Neutrophil (primary cell): ENCODE measurements around the gene BTNL2.

Source experiments
- H3K27ac ChIP-seq: fragments of 200-600 bp; sonication (generic); 2 replicates; pipeline ENCODE4 v1.5.1; 2016; ENCODE audit warnings: mild to moderate bottlenecking, moderate library complexity
- H3K27me3 ChIP-seq: fragments of 200-600 bp; sonication (generic); 2 replicates; pipeline ENCODE4 v1.6.0; 2016; ENCODE audit warnings: mild to moderate bottlenecking
- H3K36me3 ChIP-seq: fragments of 200-600 bp; sonication (generic); 2 replicates; pipeline ENCODE4 v1.5.1; 2017
- H3K4me1 ChIP-seq, 2 experiments: fragments of 200-600 bp in 1 of 2; sonication (generic) in 1 of 2; 1 replicate in 1 of 2; 2 replicates in 1 of 2; pipeline versions ENCODE4 v1.5.1 to v1.6.1; 2013 to 2016; ENCODE audit warnings: low read depth in 1 of 2, low read length in 1 of 2, mild to moderate bottlenecking in 1 of 2, moderate library complexity in 1 of 2; ENCODE audit not compliant: control insufficient read depth in 1 of 2, insufficient read depth in 1 of 2
- H3K4me3 ChIP-seq, 2 experiments: fragments of 200-600 bp in 1 of 2; sonication (generic) in 1 of 2; 1 replicate in 1 of 2; 2 replicates in 1 of 2; pipeline ENCODE4 v1.5.1; 2013 to 2016; ENCODE audit warnings: low read depth in 1 of 2, low read length in 1 of 2, mild to moderate bottlenecking in 1 of 2, moderate library complexity in 1 of 2
- H3K9me3 ChIP-seq: fragments of 200-600 bp; sonication (generic); 2 replicates; pipeline ENCODE4 v1.5.1; 2016
- CTCF ChIP-seq: fragments of 200-600 bp; sonication (generic); IDR thresholded peaks from 2 replicates; pipeline ENCODE4 v1.5.1; 2016; ENCODE audit warnings: antibody characterized with exemption

The BTNL2 gene

GRCh38 chr6:32375739-32376529 is 31.0 kb downstream of the BTNL2 start:
- H3K27me3 ChIP-seq = no peaks in the 10 kb centered on the region
- H3K4me1 ChIP-seq = no peaks in the 10 kb centered on the region
- H3K9me3 ChIP-seq = no peaks in the 10 kb centered on the region
- TF ChIP-seq CTCF = no peak
- no peaks in the 10 kb centered on the region for H3K36me3 ChIP-seq
- no peak overlapping the region for H3K4me3 ChIP-seq
- H3K27ac ChIP-seq = no peak overlapping the region

- Histone ChIP-seq H3K9me3 (no peaks in the 10 kb centered on the region), H3K4me1 (no peaks in the 10 kb centered on the region), H3K36me3 (no peaks in the 10 kb centered on the region), H3K4me3 (no peak within 1 kb of the TSS), H3K27ac (no peak within 1 kb of the TSS), H3K27me3 (peaks cover 5% of the 10 kb centered on the region)
- TF ChIP-seq CTCF = no peak
Measured at GRCh38 chr6:32371803-32372202, 35.2 kb downstream of the BTNL2 start, which contains the start of gene TSBP1. TSS of gene TSBP1 (minus strand) at chr6:32371903. CDS start at chr6:32371706, 197 bp downstream.

GRCh38 chr6:32371229-32371628 is 35.8 kb downstream of the BTNL2 start:
- H3K36me3 ChIP-seq = no peaks in the 10 kb centered on the region
- H3K9me3 ChIP-seq = no peaks in the 10 kb centered on the region
- no peaks in the 10 kb centered on the region for H3K4me1 ChIP-seq
- H3K4me3 ChIP-seq = no peak overlapping the region
- no peak for TF ChIP-seq CTCF
- no peak overlapping the region for H3K27ac ChIP-seq
- H3K27me3 ChIP-seq = peaks cover 5% of the 10 kb centered on the region

GRCh38 chr6:32370505-32370904 is 36.5 kb downstream of the BTNL2 start:
- Histone ChIP-seq H3K4me3 (no peak overlapping the region), H3K36me3 (no peaks in the 10 kb centered on the region), H3K27me3 (peaks cover 5% of the 10 kb centered on the region), H3K9me3 (no peaks in the 10 kb centered on the region), H3K4me1 (no peaks in the 10 kb centered on the region), H3K27ac (no peak overlapping the region)
- TF ChIP-seq CTCF = no peak

- H3K27ac ChIP-seq = no peak overlapping the region
- TF ChIP-seq CTCF = no peak
- no peaks in the 10 kb centered on the region for H3K9me3 ChIP-seq
- no peaks in the 10 kb centered on the region for H3K36me3 ChIP-seq
- H3K27me3 ChIP-seq = peaks cover 5% of the 10 kb centered on the region
- no peak overlapping the region for H3K4me3 ChIP-seq
- H3K4me1 ChIP-seq = no peaks in the 10 kb centered on the region
Measured at GRCh38 chr6:32369660-32370059, 37.3 kb downstream of the BTNL2 start.
